Tibial nerve (tissue), 4 donors: ENCODE measurements around the gene IL22RA1. TPM values are rescaled to one million over a fixed set of nuclear protein-coding genes. Genes with fewer than 3 reads are reported as not detected.

Source experiments
- DNase-seq, 2 donors: peaks; one replicate each; pipeline ENCODE4 v3.0.0-alpha.2; 2019; ENCODE audit warnings: low spot score in 2 of 2
- H3K27ac ChIP-seq, 4 donors: fragments of 200-600 bp; sonication (generic) in 3 of 4; one replicate each; pipeline ENCODE4 v1.5.1; 2017 to 2019; ENCODE audit warnings: mild to moderate bottlenecking in 1 of 4
- H3K27me3 ChIP-seq, 2 donors: fragments of 200-600 bp; sonication (generic) in 1 of 2; one replicate each; pipeline versions ENCODE4 v1.5.1 to v1.6.0; 2017 to 2019
- H3K36me3 ChIP-seq, 3 donors: fragments of 200-600 bp; sonication (generic); one replicate each; pipeline ENCODE4 v1.5.1; 2018 to 2019
- H3K4me1 ChIP-seq, 4 donors: fragments of 200-600 bp; sonication (generic) in 3 of 4; one replicate each; pipeline ENCODE4 v1.5.1; 2017 to 2019
- H3K4me3 ChIP-seq, 4 donors: fragments of 200-600 bp; sonication (generic) in 3 of 4; one replicate each; pipeline ENCODE4 v1.5.1; 2017 to 2019; ENCODE audit warnings: mild to moderate bottlenecking in 1 of 4, moderate library complexity in 1 of 4
- H3K9me3 ChIP-seq, 4 donors: fragments of 200-600 bp; sonication (generic) in 3 of 4; one replicate each; pipeline ENCODE4 v1.5.1; 2017 to 2019
- CTCF ChIP-seq, 5 experiments: fragments of 200-600 bp in 3 of 5; fragments of 450-650 bp in 2 of 5; sonication (generic) in 3 of 5; IDR thresholded peaks; one replicate each; pipeline ENCODE4 v1.5.1; 2016 to 2019; ENCODE audit warnings: antibody characterized with exemption in 5 of 5, mild to moderate bottlenecking in 3 of 5, moderate library complexity in 2 of 5
- EP300 ChIP-seq, 2 donors: sonication (generic); formaldehyde crosslinking; IDR thresholded peaks; one replicate each; pipeline ENCODE4 v1.6.1; 2017; ENCODE audit warnings: antibody characterized with exemption in 2 of 2, mild to moderate bottlenecking in 1 of 2
- POLR2A ChIP-seq, 2 donors: fragments of 450-650 bp; IDR thresholded peaks; one replicate each; pipeline ENCODE4 v1.6.1; 2017; ENCODE audit warnings: antibody characterized with exemption in 2 of 2, mild to moderate bottlenecking in 2 of 2, moderate library complexity in 2 of 2
- whole genome bisulfite sequencing, 2 donors: methylation state at CpG; one replicate each; pipeline ENCODE4 v1.1.5; 2018; 5-methylcytosine and 5-hydroxymethylcytosine counted together
- total RNA-seq, 4 donors: library from RNA; depleted of rRNA; stranded (reverse); fragments of >200 nt; gene quantifications; one replicate each; pipeline ENCODE4 v1.1.0, GENCODE V29; 2016

The IL22RA1 gene
- total RNA-seq, 4 donors from 2014 or later, result not detected

- no peak for DNase-seq
- TF ChIP-seq EP300 (IDR thresholded peaks at IDR 0.05) (no peak), CTCF (IDR thresholded peaks at IDR 0.05) (no peak), POLR2A (IDR thresholded peaks at IDR 0.05) (no peak)
- WGBS, 2 donors, result 93 to 94% methylated on average over 10 of the region's 11 CpGs
- Histone ChIP-seq H3K9me3 (no peaks in the 10 kb centered on the region), H3K27me3 (no peaks in the 10 kb centered on the region), H3K27ac (no peak overlapping the region), H3K36me3 (no peaks in the 10 kb centered on the region), H3K4me1 (no peaks in the 10 kb centered on the region), H3K4me3 (no peak overlapping the region)
Measured at GRCh38 chr1:24090736-24091135, 52.2 kb downstream of the IL22RA1 start.

DNA sequence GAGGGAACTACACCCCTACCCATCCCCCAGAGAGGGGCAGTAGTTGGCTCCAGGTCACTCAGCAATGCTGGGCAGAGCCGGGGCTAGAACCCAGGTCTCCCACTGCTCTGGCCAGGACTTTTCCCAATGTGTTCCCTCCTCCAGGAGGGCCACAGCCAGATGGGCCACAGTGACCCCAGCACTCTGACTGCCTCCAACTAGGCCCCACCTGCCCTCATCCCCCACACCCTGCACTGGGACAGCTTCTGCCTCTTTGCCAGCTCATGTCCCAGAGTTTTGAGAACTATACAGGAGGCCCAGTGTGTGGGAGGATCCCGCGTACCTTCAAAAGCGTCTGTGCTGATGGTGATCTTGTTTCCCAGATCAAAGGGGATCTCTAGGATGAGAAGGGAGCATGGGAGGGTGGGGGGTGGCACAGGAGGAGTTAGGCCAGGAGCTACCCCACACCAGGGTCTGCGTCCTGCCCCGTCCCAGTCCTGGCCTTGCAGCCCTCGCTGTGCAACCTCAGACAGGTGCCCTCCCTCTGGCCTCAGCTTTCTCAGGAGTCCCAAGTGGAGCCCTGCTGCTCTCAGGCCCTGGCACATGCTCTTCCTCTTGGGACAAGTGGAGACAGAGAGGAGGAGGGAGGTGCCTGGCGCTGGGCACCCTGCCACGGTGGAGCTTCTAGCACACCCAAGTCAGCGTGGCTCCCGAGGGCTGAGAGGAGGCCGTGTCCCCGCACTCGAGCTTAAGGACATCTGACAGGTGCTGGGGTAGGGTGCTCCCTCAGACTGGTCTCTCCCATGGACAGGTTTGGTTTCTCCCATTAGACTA is 53.0 kb downstream of the IL22RA1 start:
- Histone ChIP-seq H3K27me3 (no peaks in the 10 kb centered on the region), H3K36me3 (no peaks in the 10 kb centered on the region), H3K4me3 (no peak overlapping the region), H3K4me1 (no peaks in the 10 kb centered on the region), H3K9me3 (no peaks in the 10 kb centered on the region), H3K27ac (no peak overlapping the region)
- TF ChIP-seq POLR2A (IDR thresholded peaks at IDR 0.05), result no peak
- no peak for TF ChIP-seq CTCF (IDR thresholded peaks at IDR 0.05)
- TF ChIP-seq EP300 (IDR thresholded peaks at IDR 0.05), result no peak
- 85 to 90% methylated on average over 14 of the region's 14 CpGs for WGBS, 2 donors
- no peak for DNase-seq

DNA sequence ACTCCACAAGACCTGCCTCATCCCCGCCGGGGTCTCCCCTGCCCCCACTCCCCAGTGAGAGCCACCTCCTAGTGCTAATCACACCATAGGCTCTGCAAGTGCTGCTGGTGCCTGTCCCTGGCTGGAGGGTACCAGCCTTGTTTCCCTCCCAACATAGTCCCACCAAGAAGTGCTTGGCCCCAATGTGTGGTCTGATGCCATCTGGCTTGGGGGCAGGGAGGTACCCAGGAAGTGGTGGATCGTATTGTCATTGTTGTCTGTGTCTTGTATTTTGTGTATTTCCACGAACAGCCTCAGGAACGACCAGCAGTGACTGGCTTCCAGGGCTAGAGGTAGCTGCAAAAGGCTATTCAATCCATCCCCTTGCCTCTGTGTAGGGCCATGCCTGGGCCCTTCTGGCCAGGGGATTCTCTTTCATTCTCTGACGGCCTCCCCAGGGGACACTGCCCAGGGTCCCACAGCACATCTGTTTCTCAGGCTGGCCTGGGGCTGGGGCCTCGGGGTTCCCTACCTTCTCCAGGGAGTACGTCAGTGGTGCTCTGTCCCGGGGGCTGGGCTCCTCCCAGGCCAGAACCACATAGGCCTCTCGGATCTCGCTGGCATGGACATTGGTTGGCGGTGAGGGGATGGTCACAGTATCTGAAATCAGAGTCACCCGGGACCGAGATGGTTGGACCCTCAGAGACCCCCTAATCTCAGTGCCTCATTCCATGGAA is 53.8 kb downstream of the IL22RA1 start:
- Histone ChIP-seq H3K36me3 (no peaks in the 10 kb centered on the region), H3K4me3 (no peak overlapping the region), H3K27me3 (no peaks in the 10 kb centered on the region), H3K9me3 (no peaks in the 10 kb centered on the region), H3K27ac (no peak overlapping the region), H3K4me1 (no peaks in the 10 kb centered on the region)
- DNase-seq, result no peak
- 65 to 75% methylated on average over 14 of the region's 14 CpGs for WGBS, 2 donors
- TF ChIP-seq CTCF (IDR thresholded peaks at IDR 0.05) (no peak), EP300 (IDR thresholded peaks at IDR 0.05) (no peak), POLR2A (IDR thresholded peaks at IDR 0.05) (no peak)

DNA sequence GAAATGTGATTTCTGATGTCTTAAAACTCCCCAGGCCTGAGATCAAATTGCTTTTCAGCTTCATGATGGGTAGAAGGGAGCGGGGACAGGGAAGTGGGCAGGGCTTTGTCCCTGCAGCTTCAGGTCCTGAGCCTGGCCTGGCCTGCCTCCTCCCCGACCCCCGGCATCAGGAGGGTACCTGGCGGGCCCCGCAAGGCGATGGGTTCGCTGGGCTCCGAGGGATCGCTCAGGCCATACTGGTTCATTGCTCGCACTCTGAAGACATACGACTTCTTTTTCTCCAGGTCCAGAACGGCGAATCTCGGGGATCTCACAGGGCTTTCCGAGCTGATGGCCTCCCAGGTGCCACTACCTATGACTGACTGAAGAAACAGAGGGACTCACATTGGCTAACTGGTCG is 56.5 kb downstream of the IL22RA1 start:
- WGBS, 2 donors, result 89 to 91% methylated on average over 15 to 16 of the region's 16 CpGs
- Histone ChIP-seq H3K27me3 (no peaks in the 10 kb centered on the region), H3K27ac (no peak overlapping the region), H3K4me1 (no peaks in the 10 kb centered on the region), H3K4me3 (no peak overlapping the region), H3K9me3 (no peaks in the 10 kb centered on the region), H3K36me3 (no peaks in the 10 kb centered on the region)
- TF ChIP-seq CTCF (IDR thresholded peaks at IDR 0.05) (no peak), EP300 (IDR thresholded peaks at IDR 0.05) (no peak), POLR2A (IDR thresholded peaks at IDR 0.05) (no peak)
- DNase-seq, result no peak

DNA sequence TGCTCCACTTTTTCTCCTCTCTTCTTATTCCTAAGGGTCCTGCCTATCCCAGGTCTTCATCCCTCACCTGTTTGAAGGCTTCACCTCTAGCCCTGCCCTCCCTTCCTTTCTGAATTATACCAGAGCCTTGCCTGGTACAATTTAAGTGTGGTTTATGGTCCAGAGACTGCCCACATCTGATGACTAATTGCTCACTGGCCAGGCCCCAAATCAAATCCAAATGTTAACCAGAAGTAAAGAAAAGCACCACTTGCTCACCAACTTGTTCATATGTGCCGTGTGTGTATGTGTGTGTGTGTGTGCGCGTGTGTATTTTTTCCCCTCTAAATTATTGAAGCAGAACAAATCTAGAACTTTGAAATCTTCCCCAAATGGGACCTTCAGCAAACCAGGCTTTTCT is 57.4 kb downstream of the IL22RA1 start:
- 77 to 80% methylated on average over 3 of the region's 3 CpGs for WGBS, 2 donors
- TF ChIP-seq CTCF (IDR thresholded peaks at IDR 0.05), result no peak
- TF ChIP-seq EP300 (IDR thresholded peaks at IDR 0.05), result no peak
- TF ChIP-seq POLR2A (IDR thresholded peaks at IDR 0.05), result no peak
- Histone ChIP-seq H3K4me3 (no peak overlapping the region), H3K27ac (no peak overlapping the region), H3K36me3 (no peaks in the 10 kb centered on the region), H3K27me3 (no peaks in the 10 kb centered on the region), H3K4me1 (no peaks in the 10 kb centered on the region), H3K9me3 (no peaks in the 10 kb centered on the region)
- no peak for DNase-seq
